Fibroblast of the aortic adventitia (primary cell): ENCODE data around the gene NFX1. TPM values are rescaled to one million over a fixed set of nuclear protein-coding genes. Genes with fewer than 3 reads are reported as not detected.

Experiments used
- DNase-seq: peaks from one replicate; pipeline ENCODE4 v3.0.0-alpha.2; 2010; ENCODE audit warnings: low read depth
- H3K4me3 ChIP-seq: 2 replicates; pipeline ENCODE4 v1.5.1; 2011; ENCODE audit warnings: low read depth, mild to moderate bottlenecking, control low read depth, low read length, moderate library complexity
- small RNA-seq: library from RNA; depleted of rRNA; stranded (forward); fragments of <200 nt; gene quantifications from one replicate; pipeline ENCODE3, GENCODE V24; 2012
- total RNA-seq: library from RNA; depleted of rRNA; stranded (reverse); fragments of >200 nt; gene quantifications from 2 replicates; pipeline ENCODE4 v1.2.3, GENCODE V29; 2012; ENCODE audit warnings: low replicate concordance
- TF ChIP-seq, protein P1 (sequence below): IDR thresholded peaks from 2 replicates; pipeline ENCODE4 v1.5.1; 2011; ENCODE audit warnings: mild to moderate bottlenecking, low read length, control low read depth, inconsistent platforms; ENCODE audit not compliant: insufficient read depth

The NFX1 gene
- total RNA-seq, 1 donor, result 37.2 TPM

DNA sequence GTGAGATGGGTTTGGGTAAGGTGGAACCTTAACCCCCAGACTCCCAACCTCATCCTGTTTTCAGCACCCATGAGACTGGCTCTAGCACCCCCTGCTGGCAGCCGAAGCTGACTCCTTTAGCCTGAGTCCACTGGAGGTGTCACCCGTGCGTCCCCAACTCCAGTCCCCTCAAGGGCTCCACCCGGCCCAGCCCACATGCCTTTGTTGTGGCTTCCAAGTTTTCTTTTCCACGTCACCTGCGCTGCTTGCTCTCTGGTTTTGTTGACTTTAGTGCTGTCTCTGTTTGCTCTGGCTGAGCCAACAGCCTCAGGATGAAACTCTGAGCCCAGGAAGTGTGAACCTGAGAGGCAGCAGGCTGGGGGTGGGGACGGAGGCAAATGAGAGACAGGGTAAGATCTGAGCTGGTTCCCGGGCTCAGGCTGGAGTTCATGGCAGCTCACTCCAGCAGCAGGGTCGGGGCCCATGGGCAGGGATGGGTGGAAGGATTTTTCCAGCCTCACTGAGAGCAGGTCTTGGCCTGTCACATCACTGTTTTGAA lies 125.3 kb downstream of the NFX1 start:
- DNase-seq, result peak; percentile 43
- H3K4me3 ChIP-seq, result no peak overlapping the region
- TF ChIP-seq, protein P1, sequence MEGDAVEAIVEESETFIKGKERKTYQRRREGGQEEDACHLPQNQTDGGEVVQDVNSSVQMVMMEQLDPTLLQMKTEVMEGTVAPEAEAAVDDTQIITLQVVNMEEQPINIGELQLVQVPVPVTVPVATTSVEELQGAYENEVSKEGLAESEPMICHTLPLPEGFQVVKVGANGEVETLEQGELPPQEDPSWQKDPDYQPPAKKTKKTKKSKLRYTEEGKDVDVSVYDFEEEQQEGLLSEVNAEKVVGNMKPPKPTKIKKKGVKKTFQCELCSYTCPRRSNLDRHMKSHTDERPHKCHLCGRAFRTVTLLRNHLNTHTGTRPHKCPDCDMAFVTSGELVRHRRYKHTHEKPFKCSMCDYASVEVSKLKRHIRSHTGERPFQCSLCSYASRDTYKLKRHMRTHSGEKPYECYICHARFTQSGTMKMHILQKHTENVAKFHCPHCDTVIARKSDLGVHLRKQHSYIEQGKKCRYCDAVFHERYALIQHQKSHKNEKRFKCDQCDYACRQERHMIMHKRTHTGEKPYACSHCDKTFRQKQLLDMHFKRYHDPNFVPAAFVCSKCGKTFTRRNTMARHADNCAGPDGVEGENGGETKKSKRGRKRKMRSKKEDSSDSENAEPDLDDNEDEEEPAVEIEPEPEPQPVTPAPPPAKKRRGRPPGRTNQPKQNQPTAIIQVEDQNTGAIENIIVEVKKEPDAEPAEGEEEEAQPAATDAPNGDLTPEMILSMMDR, result peak; percentile 78

DNA sequence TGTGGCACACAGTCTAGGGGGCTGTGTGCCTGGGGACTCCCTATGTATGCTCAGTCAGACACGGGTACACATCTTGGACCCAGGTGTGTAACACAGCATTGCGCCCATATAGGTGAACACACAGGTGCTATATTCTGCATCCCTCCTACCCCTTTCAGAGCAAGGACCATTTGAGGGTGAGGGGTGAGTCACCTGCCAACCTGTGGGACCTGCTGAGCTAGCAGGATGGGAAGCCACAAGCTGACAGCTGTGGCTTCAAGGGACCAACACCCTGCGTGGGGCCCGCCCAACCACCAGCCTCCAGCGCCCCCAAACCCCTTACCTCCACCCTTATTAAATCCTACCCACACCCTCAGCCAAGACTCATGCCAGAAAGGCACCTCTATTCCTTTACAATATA lies 126.7 kb downstream of the NFX1 start:
- no peak overlapping the region for H3K4me3 ChIP-seq
- TF ChIP-seq, protein P1, result no peak
- no peak for DNase-seq

DNA sequence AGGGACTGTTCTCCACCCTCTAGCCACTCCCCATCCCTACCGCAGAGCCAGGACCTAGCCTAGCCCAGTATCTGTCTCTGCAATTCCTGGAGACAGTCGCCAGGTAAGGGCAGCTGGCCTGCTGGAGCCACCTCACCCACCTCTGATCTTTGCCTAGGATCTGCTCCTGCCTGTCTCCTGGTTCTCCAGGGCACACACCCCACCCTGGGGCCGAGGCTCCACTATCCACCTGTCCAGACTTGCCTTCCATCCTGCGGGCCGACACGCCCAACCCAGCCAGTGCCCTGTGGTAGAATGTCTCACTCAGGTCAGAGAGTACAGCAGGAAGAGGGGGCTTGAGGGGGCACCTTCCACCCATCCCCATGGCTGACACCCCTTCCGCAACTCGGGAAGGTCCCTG lies 127.8 kb downstream of the NFX1 start:
- no peak for DNase-seq
- TF ChIP-seq, protein P1, result no peak
- H3K4me3 ChIP-seq, result no peak overlapping the region

DNA sequence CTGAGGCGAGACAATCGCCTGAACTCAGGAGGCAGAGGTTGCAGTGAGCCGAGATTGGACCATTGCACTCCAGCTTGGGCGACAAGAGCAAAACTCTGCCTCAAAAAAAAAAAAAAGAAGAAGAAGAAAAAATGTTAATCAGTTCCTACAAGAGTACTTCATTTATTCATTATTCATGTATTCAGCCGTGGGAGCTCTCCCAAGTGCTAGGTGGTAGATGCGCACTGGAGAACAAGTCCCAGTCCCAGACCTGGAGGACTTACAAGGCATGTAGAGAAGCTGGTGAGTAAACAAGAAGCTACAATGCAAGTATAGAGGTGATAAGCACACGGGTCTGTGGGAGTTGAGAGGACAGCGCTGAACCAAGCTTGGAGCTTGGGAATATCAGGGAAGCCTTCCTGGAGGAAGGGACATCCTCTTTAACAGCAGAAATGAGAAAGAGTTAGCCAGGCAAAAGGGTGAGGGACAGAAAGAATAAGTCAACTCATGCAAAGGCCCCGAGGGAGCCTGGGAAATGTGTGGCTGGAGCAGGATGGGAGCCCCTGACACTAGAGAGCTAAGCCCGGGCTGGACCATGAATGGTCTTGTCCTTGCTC lies 129.5 kb downstream of the NFX1 start:
- DNase-seq, result no peak
- TF ChIP-seq, protein P1, result no peak
- H3K4me3 ChIP-seq, result no peak overlapping the region

Small RNA genes lying within 50 kb of the gene (small RNA-seq; reads per million reads assigned to genes)
- gene RF00019, result not detected

Other genes with a start within 250 kb of the NFX1 start
- 22.4 and 29.4 TPM in 2 replicates for gene SMU1, start 213.8 kb upstream of the NFX1 start, total RNA-seq
- 40.9 and 41.0 TPM in 2 replicates for gene B4GALT1, start 123.2 kb upstream of the NFX1 start, total RNA-seq
- not detected in 2 replicates for gene SPINK4, start 50.3 kb upstream of the NFX1 start, total RNA-seq
- 54.1 and 180 TPM in 2 replicates for gene BAG1, start 25.8 kb upstream of the NFX1 start, total RNA-seq
- gene CHMP5, start 25.5 kb upstream of the NFX1 start, total RNA-seq, result 79.0 and 87.4 TPM in 2 replicates
- 0.09 TPM in 1 of 2 replicates, not detected in the other for gene AQP7, start 112.1 kb downstream of the NFX1 start, total RNA-seq
- gene AQP3, start 157.1 kb downstream of the NFX1 start, total RNA-seq, result 0.54 and 1.9 TPM in 2 replicates
- gene NOL6, start 183.4 kb downstream of the NFX1 start, total RNA-seq, result 21.9 and 25.1 TPM in 2 replicates
- gene ANKRD18B, start 233.7 kb downstream of the NFX1 start, total RNA-seq, result 1.9 TPM in 1 of 2 replicates, not detected in the other